Neural progenitor cell (in vitro differentiated cells): ENCODE measurements around the gene SPRED3. TPM values are rescaled to one million over a fixed set of nuclear protein-coding genes. Genes with fewer than 3 reads are reported as not detected.
A peak's percentile ranks its signal among the peaks of the same experiment; 100 is the strongest.

ENCODE experiments used
- DNase-seq: peaks from one replicate; pipeline ENCODE4 v3.0.0-alpha.2; 2016; ENCODE audit warnings: low spot score
- H2AFZ ChIP-seq: fragments of 200-600 bp; sonication (generic); replicated peaks from 2 replicates; pipeline ENCODE4 v1.6.1; 2016; ENCODE audit warnings: antibody characterized with exemption
- H3F3A ChIP-seq: fragments of 200-600 bp; sonication (generic); 2 replicates; pipeline ENCODE4 v1.6.1; 2016; ENCODE audit warnings: antibody characterized with exemption, low read depth
- H3K27ac ChIP-seq: fragments of 200-600 bp; sonication (generic); 2 replicates; pipeline ENCODE4 v1.5.1; 2016; ENCODE audit warnings: mild to moderate bottlenecking
- H3K27me3 ChIP-seq: fragments of 200-600 bp; sonication (generic); 2 replicates; pipeline ENCODE4 v1.6.1; 2016; ENCODE audit warnings: mild to moderate bottlenecking, moderate library complexity
- H3K36me3 ChIP-seq: fragments of 200-600 bp; sonication (generic); 2 replicates; pipeline ENCODE4 v1.5.1; 2016
- H3K4me1 ChIP-seq: fragments of 200-600 bp; sonication (generic); 2 replicates; pipeline ENCODE4 v1.6.1; 2016; ENCODE audit warnings: mixed run types
- H3K4me2 ChIP-seq: fragments of 200-600 bp; sonication (generic); 2 replicates; pipeline ENCODE4 v1.6.1; 2016
- H3K4me3 ChIP-seq: fragments of 200-600 bp; sonication (generic); 2 replicates; pipeline ENCODE4 v1.5.1; 2016
- H3K79me2 ChIP-seq: fragments of 200-600 bp; sonication (generic); 2 replicates; pipeline ENCODE4 v1.6.1; 2016; ENCODE audit warnings: low read depth
- H3K9ac ChIP-seq: fragments of 200-600 bp; sonication (generic); 2 replicates; pipeline ENCODE4 v1.6.1; 2016
- H3K9me3 ChIP-seq: fragments of 200-600 bp; sonication (generic); 2 replicates; pipeline ENCODE4 v1.5.1; 2016; ENCODE audit warnings: low read depth
- H4K20me1 ChIP-seq: fragments of 200-600 bp; sonication (generic); 2 replicates; pipeline ENCODE4 v1.6.1; 2016; ENCODE audit warnings: low read depth
- H3K27ac Mint-ChIP-seq: 3 replicates; pipeline ENCODE4 v1.8.0; 2021; ENCODE audit warnings: mixed read lengths
- H3K27me3 Mint-ChIP-seq: 2 replicates; pipeline ENCODE4 v1.8.0; 2022; ENCODE audit warnings: low read depth, mild to moderate bottlenecking, inconsistent platforms, moderate library complexity, mixed read lengths; ENCODE audit not compliant: insufficient read depth
- H3K36me3 Mint-ChIP-seq: 3 replicates; pipeline ENCODE4 v1.8.0; 2021; ENCODE audit warnings: mixed read lengths
- H3K4me1 Mint-ChIP-seq: 3 replicates; pipeline ENCODE4 v1.8.0; 2021; ENCODE audit warnings: mixed read lengths
- H3K4me3 Mint-ChIP-seq: 3 replicates; pipeline ENCODE4 v1.8.0; 2021; ENCODE audit warnings: mild to moderate bottlenecking, moderate library complexity, mixed read lengths
- H3K9me3 Mint-ChIP-seq: 3 replicates; pipeline ENCODE4 v1.8.0; 2020; ENCODE audit warnings: mixed read lengths
- CTCF ChIP-seq: fragments of 200-600 bp; sonication (generic); IDR thresholded peaks from 2 replicates; pipeline ENCODE4 v1.5.1; 2017; ENCODE audit warnings: antibody characterized with exemption, mild to moderate bottlenecking
- EZH2 ChIP-seq: fragments of 200-600 bp; sonication (generic); IDR thresholded peaks from 2 replicates; pipeline ENCODE4 v1.6.1; 2017; ENCODE audit warnings: antibody characterized with exemption, mild to moderate bottlenecking, moderate library complexity
- EZH2phosphoT487 ChIP-seq: fragments of 200-600 bp; sonication (generic); IDR thresholded peaks from 2 replicates; pipeline ENCODE4 v1.6.1; 2017; ENCODE audit warnings: antibody characterized with exemption
- total RNA-seq: library from RNA; depleted of rRNA; stranded (reverse); fragments of >200 nt; gene quantifications from 2 replicates; pipeline ENCODE4 v1.2.3, GENCODE V29; 2015; ENCODE audit warnings: low replicate concordance

Gene SPRED3
- total RNA-seq, 1 donor from 2014 or later = 0.99 TPM

DNA sequence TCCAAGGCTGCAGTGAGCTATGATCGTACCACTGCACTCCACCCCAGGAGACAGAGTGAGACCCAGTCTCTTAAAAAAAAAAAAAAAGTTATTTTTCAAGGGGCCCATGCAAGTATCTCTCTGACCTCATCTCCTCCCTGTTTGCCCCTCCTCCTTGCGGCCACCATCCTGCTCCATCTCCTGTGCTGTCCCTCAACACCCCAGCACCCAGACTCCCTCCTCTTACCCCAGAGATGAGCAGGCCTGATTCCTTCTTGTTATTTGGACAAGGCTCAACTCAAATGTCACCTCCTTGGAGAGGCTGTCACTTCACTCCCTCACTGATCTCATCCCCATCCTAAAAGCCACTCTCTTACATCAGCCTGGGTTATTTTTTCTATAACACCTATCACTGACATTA, 49.4 kb downstream of the SPRED3 start:
- no peak overlapping the region for H3K27ac ChIP-seq
- H2AFZ ChIP-seq = no peak overlapping the region
- H3K36me3 ChIP-seq = no peaks in the 10 kb centered on the region
- H3K9ac ChIP-seq = no peak overlapping the region
- no peaks in the 10 kb centered on the region for H3K27me3 ChIP-seq
- no peaks in the 10 kb centered on the region for H3K36me3 Mint-ChIP-seq
- peaks cover 20% of the 10 kb centered on the region for H3K4me1 Mint-ChIP-seq
- H3K4me2 ChIP-seq = no peak overlapping the region
- H3K4me3 Mint-ChIP-seq = no peak overlapping the region
- H3F3A ChIP-seq = peaks cover 22% of the 10 kb centered on the region
- peaks cover 21% of the 10 kb centered on the region for H3K4me1 ChIP-seq
- peaks cover 4% of the 10 kb centered on the region for H4K20me1 ChIP-seq
- DNase-seq = no peak
- no peaks in the 10 kb centered on the region for H3K9me3 Mint-ChIP-seq
- no peaks in the 10 kb centered on the region for H3K9me3 ChIP-seq
- no peak overlapping the region for H3K27ac Mint-ChIP-seq
- H3K79me2 ChIP-seq = no peaks in the 10 kb centered on the region
- TF ChIP-seq EZH2phosphoT487 (no peak), EZH2 (no peak), CTCF (no peak)
- H3K4me3 ChIP-seq = no peak overlapping the region
- H3K27me3 Mint-ChIP-seq = peaks cover 4% of the 10 kb centered on the region

DNA sequence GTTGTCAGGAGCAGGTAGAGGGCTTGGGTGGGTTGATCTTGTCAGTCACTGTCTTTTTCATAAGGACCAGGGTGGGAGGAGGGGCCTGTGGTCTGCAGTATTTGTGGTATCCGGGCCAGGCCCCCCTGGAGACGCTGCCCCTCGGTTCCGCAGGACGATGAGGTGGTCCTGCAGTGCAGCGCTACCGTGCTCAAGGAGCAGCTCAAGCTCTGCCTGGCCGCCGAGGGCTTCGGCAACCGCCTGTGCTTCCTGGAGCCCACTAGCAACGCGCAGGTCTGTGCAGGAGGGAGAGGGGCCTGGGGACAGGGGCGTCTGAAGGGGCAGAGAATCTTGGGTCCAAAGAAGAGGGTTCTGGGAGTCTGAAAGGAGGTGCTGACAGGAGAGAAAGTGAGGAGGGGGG, 52.1 kb downstream of the SPRED3 start:
- no peak overlapping the region for H3K27ac ChIP-seq
- H3K4me2 ChIP-seq = no peak overlapping the region
- H3K27me3 ChIP-seq = no peaks in the 10 kb centered on the region
- no peak overlapping the region for H3K27ac Mint-ChIP-seq
- H3K9me3 Mint-ChIP-seq = no peaks in the 10 kb centered on the region
- H3K27me3 Mint-ChIP-seq = peaks cover 2% of the 10 kb centered on the region
- peaks cover 6% of the 10 kb centered on the region for H3K4me1 Mint-ChIP-seq
- H3K4me3 ChIP-seq = no peak overlapping the region
- TF ChIP-seq EZH2phosphoT487 (no peak), EZH2 (no peak), CTCF (no peak)
- H3K36me3 ChIP-seq = no peaks in the 10 kb centered on the region
- no peak overlapping the region for H2AFZ ChIP-seq
- H3F3A ChIP-seq = peaks cover 2% of the 10 kb centered on the region
- H3K4me1 ChIP-seq = peaks cover 4% of the 10 kb centered on the region
- DNase-seq = no peak
- no peaks in the 10 kb centered on the region for H3K9me3 ChIP-seq
- H3K79me2 ChIP-seq = no peaks in the 10 kb centered on the region
- no peaks in the 10 kb centered on the region for H3K36me3 Mint-ChIP-seq
- no peak overlapping the region for H3K9ac ChIP-seq
- H3K4me3 Mint-ChIP-seq = no peak overlapping the region
- no peaks in the 10 kb centered on the region for H4K20me1 ChIP-seq

- H3K4me1 ChIP-seq = peaks cover 4% of the 10 kb centered on the region
- peaks cover 2% of the 10 kb centered on the region for H3K27me3 Mint-ChIP-seq
- peak overlapping the region; percentile 94 for H3K27ac Mint-ChIP-seq
- no peaks in the 10 kb centered on the region for H4K20me1 ChIP-seq
- H3K36me3 Mint-ChIP-seq = no peaks in the 10 kb centered on the region
- no peaks in the 10 kb centered on the region for H3F3A ChIP-seq
- no peaks in the 10 kb centered on the region for H3K9me3 Mint-ChIP-seq
- no peak overlapping the region for H3K4me2 ChIP-seq
- H3K36me3 ChIP-seq = no peaks in the 10 kb centered on the region
- H3K4me1 Mint-ChIP-seq = peaks cover 6% of the 10 kb centered on the region
- H3K79me2 ChIP-seq = no peaks in the 10 kb centered on the region
- DNase-seq = peak; percentile 71
- no peak overlapping the region for H3K27ac ChIP-seq
- H3K9ac ChIP-seq = no peak overlapping the region
- TF ChIP-seq CTCF (peak; percentile 61), EZH2phosphoT487 (no peak)
- H2AFZ ChIP-seq = peak overlapping the region; percentile 99
- no peaks in the 10 kb centered on the region for H3K27me3 ChIP-seq
- peak overlapping the region; percentile 51 for H3K4me3 Mint-ChIP-seq
- no peaks in the 10 kb centered on the region for H3K9me3 ChIP-seq
- no peak overlapping the region for H3K4me3 ChIP-seq
These were observed 53.3 kb downstream of the SPRED3 start for GRCh38 chr19:38441657-38442348.
